Measurements from ENCODE around the gene EXOG.

The EXOG gene

DNA sequence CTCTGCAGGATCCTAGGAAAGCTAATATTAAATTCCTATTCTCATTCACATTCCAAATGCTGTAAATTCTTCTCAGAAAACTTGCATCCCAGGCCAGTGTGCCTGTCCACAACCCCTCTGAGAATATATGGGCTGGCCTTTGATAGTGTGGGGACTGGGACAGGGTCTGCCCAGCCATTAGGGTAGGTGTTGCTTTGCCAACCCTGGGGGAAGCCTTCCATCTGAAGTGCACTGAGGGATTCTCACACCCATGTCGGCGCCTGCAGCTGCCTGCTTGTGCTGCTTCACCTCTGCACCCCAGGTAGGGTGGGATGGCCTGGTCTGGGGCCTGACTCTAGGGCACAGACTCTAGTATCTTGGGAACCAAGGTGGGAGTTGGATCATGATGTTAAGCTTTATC lies 15.2 kb upstream of the EXOG start:
- TF ChIP-seq, protein P1, sequence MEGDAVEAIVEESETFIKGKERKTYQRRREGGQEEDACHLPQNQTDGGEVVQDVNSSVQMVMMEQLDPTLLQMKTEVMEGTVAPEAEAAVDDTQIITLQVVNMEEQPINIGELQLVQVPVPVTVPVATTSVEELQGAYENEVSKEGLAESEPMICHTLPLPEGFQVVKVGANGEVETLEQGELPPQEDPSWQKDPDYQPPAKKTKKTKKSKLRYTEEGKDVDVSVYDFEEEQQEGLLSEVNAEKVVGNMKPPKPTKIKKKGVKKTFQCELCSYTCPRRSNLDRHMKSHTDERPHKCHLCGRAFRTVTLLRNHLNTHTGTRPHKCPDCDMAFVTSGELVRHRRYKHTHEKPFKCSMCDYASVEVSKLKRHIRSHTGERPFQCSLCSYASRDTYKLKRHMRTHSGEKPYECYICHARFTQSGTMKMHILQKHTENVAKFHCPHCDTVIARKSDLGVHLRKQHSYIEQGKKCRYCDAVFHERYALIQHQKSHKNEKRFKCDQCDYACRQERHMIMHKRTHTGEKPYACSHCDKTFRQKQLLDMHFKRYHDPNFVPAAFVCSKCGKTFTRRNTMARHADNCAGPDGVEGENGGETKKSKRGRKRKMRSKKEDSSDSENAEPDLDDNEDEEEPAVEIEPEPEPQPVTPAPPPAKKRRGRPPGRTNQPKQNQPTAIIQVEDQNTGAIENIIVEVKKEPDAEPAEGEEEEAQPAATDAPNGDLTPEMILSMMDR (IDR thresholded peaks at IDR 0.05; ENCODE audit: insufficient read depth, low read length, missing control alignments) = no peak
- POLR2A ChIA-PET = interaction anchor here (1.2 kb wide), 1 partner anchor 315 kb away, joined by 3 read pairs; the partner anchor contains the start of gene OXSR1
- CTCF ChIA-PET = interaction anchor here (1.2 to 6.0 kb wide), 27 partner anchors 10 to 506 kb away, joined by 3 to 95 read pairs (median 7); partner anchors contain the start of genes ACAA1, EXOG and XYLB
- H3K4me3 ChIP-seq (ENCODE audit: low read depth, low read length) = no peak overlapping the region
- DNase-seq (ENCODE audit: low read depth, low spot score) = no peak

DNA sequence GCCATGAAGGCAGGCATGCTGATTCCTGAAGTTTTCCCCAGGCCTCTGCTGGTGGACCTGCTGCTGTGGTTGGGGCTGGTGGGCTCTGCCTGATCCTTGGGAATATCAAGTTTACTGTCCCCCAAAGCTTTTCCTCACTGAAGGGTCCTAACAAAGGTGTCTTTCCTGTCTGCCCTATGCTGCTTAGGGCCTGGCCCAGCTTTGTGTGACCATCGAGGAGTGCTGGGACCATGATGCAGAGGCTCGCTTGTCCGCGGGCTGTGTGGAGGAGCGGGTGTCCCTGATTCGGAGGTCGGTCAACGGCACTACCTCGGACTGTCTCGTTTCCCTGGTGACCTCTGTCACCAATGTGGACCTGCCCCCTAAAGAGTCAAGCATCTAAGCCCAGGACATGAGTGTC lies 13.2 kb upstream of the EXOG start:
- TF ChIP-seq, protein P1 (IDR thresholded peaks at IDR 0.05; ENCODE audit: insufficient read depth, low read length, missing control alignments) = no peak

DNA sequence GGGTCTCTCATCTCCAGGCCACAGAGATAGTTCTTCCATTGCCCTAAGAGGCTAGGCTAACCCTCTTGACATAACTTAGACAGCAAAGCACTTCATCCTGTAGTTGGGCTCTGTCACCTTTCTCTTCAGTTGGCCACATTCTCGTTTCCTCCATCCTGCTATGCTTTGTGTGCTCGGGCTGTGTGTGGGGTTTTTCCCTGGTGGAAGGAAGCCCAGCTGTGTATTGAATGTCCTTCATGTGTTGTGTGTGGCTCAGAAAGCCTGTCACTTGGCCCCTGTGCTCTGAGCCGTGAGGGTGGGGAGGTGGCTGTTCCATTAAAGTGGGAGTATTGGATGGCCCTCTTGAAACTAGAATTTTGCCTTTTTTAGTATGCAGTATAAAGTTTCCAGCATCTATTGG lies 8.8 kb upstream of the EXOG start:
- ChIA-PET CTCF (interaction anchor here (1.3 to 7.9 kb wide), 3 partner anchors 7 to 141 kb away, joined by 4 to 88 read pairs (median 15); partner anchors contain the start of genes EXOG and XYLB), POLR2A (no interaction called here)
- no peak overlapping the region for H3K4me3 ChIP-seq (ENCODE audit: low read depth, low read length)
- TF ChIP-seq, protein P1 (IDR thresholded peaks at IDR 0.05; ENCODE audit: insufficient read depth, low read length, missing control alignments) = no peak
- DNase-seq (ENCODE audit: low read depth, low spot score) = no peak

More for the DNA sequence above, 13.2 kb upstream of the EXOG start:
- CTCF ChIA-PET = interaction anchor here (0.7 to 6.0 kb wide), 7 partner anchors 8 to 479 kb away, joined by 3 to 95 read pairs (median 4); partner anchors contain the start of genes EXOG and XYLB
- no peak overlapping the region for H3K4me3 ChIP-seq (ENCODE audit: low read depth, low read length)
- no peak for DNase-seq (ENCODE audit: low read depth, low spot score)
- POLR2A ChIA-PET = no interaction called here

DNA sequence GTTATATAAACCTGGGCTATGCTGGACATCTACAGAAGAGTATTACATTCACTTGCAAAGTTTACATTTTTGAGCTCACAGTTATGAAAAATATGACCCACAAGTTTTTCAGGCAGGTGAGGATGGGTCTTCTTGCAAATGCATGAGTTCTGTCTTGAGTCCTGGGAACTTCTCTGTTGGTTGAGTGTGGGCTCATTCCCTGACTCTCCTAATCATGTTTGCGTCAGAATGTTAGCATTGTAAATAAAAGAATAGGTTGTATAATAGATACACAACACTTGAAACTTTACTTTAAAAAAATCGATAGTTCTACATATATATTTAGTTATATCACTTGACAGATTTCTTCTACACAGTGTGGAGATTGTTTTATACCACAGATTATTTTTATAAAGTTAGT lies 7.2 kb upstream of the EXOG start:
- TF ChIP-seq, protein P1 (IDR thresholded peaks at IDR 0.05; ENCODE audit: insufficient read depth, low read length, missing control alignments) = no peak
- POLR2A ChIA-PET = no interaction called here
- CTCF ChIA-PET = interaction anchor here (1.0 to 7.9 kb wide), 2 partner anchors 8 to 32 kb away, joined by 5 to 88 read pairs; no protein-coding TSS in a partner anchor
- no peak for DNase-seq (ENCODE audit: low read depth, low spot score)
- no peak overlapping the region for H3K4me3 ChIP-seq (ENCODE audit: low read depth, low read length)

DNA sequence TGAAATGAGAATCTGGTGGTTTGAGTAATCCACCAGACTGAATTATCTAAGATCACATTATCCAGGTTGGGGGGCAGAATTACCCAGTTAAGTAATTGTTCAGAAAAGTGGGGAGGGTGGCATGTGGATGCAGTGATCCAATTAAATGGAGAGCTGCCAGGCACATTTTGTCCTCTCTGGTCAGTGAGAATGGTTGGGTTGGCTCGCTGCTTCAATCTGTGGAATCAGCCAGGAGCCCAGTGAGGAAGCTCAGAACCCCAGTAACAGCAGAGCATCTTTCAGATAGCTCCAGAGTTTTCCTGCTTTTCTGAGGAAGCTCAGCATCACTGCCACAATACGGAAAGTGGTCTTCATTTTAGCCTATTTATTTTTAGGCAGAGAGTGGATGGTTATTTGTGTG lies 6.4 kb upstream of the EXOG start:
- TF ChIP-seq, protein P1 (IDR thresholded peaks at IDR 0.05; ENCODE audit: insufficient read depth, low read length, missing control alignments) = no peak
- CTCF ChIA-PET = interaction anchor here (0.7 to 7.9 kb wide), 4 partner anchors 9 to 226 kb away, joined by 3 to 88 read pairs (median 4); partner anchors contain the start of gene XYLB

DNA sequence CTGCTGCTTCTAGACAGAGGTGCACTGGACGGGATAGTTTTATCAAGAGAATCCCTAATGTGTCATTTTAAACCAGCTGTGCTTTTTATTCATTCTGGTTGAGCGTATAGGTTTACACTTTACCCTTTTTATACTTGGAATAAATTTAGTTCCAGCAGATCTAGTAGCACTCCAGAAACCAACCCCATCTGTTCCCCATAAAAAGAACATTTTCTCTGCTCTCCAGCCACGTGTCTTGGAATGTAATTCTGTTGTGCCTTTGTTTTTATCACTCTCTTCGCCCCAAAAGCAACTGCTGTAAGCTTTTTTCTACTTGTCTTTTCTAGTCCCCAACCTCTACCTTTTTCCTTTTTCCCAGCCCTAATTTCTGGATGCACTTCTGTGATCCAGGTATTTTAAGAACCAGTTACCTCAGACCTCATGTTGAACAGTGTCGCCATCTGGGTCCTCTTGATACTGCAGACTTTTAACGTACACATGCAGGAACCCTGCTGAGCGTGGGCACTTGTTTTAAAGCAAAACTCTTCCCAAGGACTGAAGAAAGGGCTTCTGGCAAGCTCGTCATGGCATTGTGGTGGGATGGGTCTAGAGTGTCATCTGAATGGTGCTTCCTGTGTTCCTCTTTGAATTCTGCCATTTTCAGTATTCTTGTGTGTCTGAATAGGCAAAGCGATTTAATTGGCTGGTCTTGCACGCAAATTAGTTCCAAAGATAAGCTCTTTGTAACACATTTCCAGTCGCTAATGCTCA lies 5.7 kb upstream of the EXOG start:
- TF ChIP-seq, protein P1 (IDR thresholded peaks at IDR 0.05; ENCODE audit: insufficient read depth, low read length, missing control alignments) = no peak
- no peak for DNase-seq (ENCODE audit: low read depth, low spot score)
- CTCF ChIA-PET = interaction anchor here (0.7 to 7.9 kb wide), 4 partner anchors 10 to 227 kb away, joined by 3 to 88 read pairs (median 4); partner anchors contain the start of gene XYLB
- POLR2A ChIA-PET = no interaction called here
- H3K4me3 ChIP-seq (ENCODE audit: low read depth, low read length) = no peak overlapping the region

More for the DNA sequence above, 6.4 kb upstream of the EXOG start:
- POLR2A ChIA-PET = no interaction called here
- no peak overlapping the region for H3K4me3 ChIP-seq (ENCODE audit: low read depth, low read length)
- no peak for DNase-seq (ENCODE audit: low read depth, low spot score)
